GM12873 (cell line): ENCODE data around the gene NHERF2.

Experiments
- CTCF ChIP-seq: IDR thresholded peaks from 2 replicates; pipeline ENCODE4 v1.5.1; 2012; ENCODE audit warnings: low read depth, mild to moderate bottlenecking, moderate library complexity, low read length, control low read depth; ENCODE audit not compliant: insufficient read depth; ENCODE audit errors: missing control alignments

NHERF2 gene

GRCh38 chr16:2081201-2082084 is 54.7 kb downstream of the NHERF2 start:
- TF ChIP-seq CTCF, result no peak

- TF ChIP-seq CTCF, result no peak
These were observed 55.7 kb downstream of the NHERF2 start for GRCh38 chr16:2082171-2082982.

GRCh38 chr16:2082983-2083364 is 56.3 kb downstream of the NHERF2 start:
- TF ChIP-seq CTCF, result no peak

- no peak for TF ChIP-seq CTCF
These were observed 56.7 kb downstream of the NHERF2 start for GRCh38 chr16:2083409-2083808.

GRCh38 chr16:2083876-2084780 is 57.4 kb downstream of the NHERF2 start:
- TF ChIP-seq CTCF, result no peak

GRCh38 chr16:2084895-2085625 is 58.4 kb downstream of the NHERF2 start:
- no peak for TF ChIP-seq CTCF
